ENCODE results near the gene SMC1B.
A peak's percentile ranks its signal among the peaks of the same experiment; 100 is the strongest.

SMC1B gene

GRCh38 chr22:45435544-45436139 lies 22.2 kb upstream of the SMC1B start:
- ChIA-PET POLR2A (ENCODE audit: low non-redundant PET) (no interaction called here), CTCF (interaction anchor here (0.6 to 0.7 kb wide), 2 partner anchors 118 to 119 kb away, joined by 3 to 4 read pairs; no protein-coding TSS in a partner anchor)
- TF ChIP-seq CTCF (conservative IDR thresholded peaks at IDR 0.05; ENCODE audit: low read depth) = peak; percentile 94
- peak overlapping the region; percentile 33 for H3K27ac ChIP-seq
- peak; percentile 64 for DNase-seq (ENCODE audit: low spot score)

- POLR2A ChIA-PET (ENCODE audit: low non-redundant PET) = no interaction called here
- no peak for TF ChIP-seq CTCF (conservative IDR thresholded peaks at IDR 0.05; ENCODE audit: low read depth)
- CTCF ChIA-PET = interaction anchor here (0.6 kb wide), 1 partner anchor 122 kb away, joined by 3 read pairs; no protein-coding TSS in a partner anchor
- DNase-seq (ENCODE audit: low spot score) = no peak
- no peak overlapping the region; the same call in 1 of the 2 replicates for H3K27ac ChIP-seq
These were observed 21.6 kb upstream of the SMC1B start for GRCh38 chr22:45434981-45435380.

- POLR2A ChIA-PET (ENCODE audit: low non-redundant PET) = no interaction called here
- CTCF ChIA-PET = no interaction called here
- no peak for DNase-seq (ENCODE audit: low spot score)
- TF ChIP-seq CTCF (conservative IDR thresholded peaks at IDR 0.05; ENCODE audit: low read depth) = no peak
- H3K27ac ChIP-seq = no peak overlapping the region
These were observed 17.5 kb upstream of the SMC1B start for GRCh38 chr22:45430871-45431270.

GRCh38 chr22:45429981-45430775 lies 16.8 kb upstream of the SMC1B start:
- no peak for DNase-seq (ENCODE audit: low spot score)
- POLR2A ChIA-PET (ENCODE audit: low non-redundant PET) = no interaction called here
- no peak overlapping the region for H3K27ac ChIP-seq
- no peak for TF ChIP-seq CTCF (conservative IDR thresholded peaks at IDR 0.05; ENCODE audit: low read depth)
- CTCF ChIA-PET = interaction anchor here (0.5 kb wide), 1 partner anchor 145 kb away, joined by 3 read pairs; no protein-coding TSS in a partner anchor

GRCh38 chr22:45429424-45429823 lies 16.0 kb upstream of the SMC1B start:
- DNase-seq (ENCODE audit: low spot score) = no peak
- ChIA-PET POLR2A (ENCODE audit: low non-redundant PET) (no interaction called here), CTCF (interaction anchor here (0.7 kb wide), 1 partner anchor 38 kb away, joined by 4 read pairs; no protein-coding TSS in a partner anchor)
- TF ChIP-seq CTCF (conservative IDR thresholded peaks at IDR 0.05; ENCODE audit: low read depth) = no peak
- H3K27ac ChIP-seq = no peak overlapping the region

GRCh38 chr22:45428391-45429385 lies 15.3 kb upstream of the SMC1B start:
- POLR2A ChIA-PET (ENCODE audit: low non-redundant PET) = no interaction called here
- no peak for DNase-seq (ENCODE audit: low spot score)
- no peak overlapping the region for H3K27ac ChIP-seq

More at GRCh38 chr22:45428391-45429385, 15.3 kb upstream of the SMC1B start:
- CTCF ChIA-PET = interaction anchor here (0.7 kb wide), 2 partner anchors 37 to 179 kb away, joined by 4 read pairs; no protein-coding TSS in a partner anchor
- no peak for TF ChIP-seq CTCF (conservative IDR thresholded peaks at IDR 0.05; ENCODE audit: low read depth)

Data from RWPE1 (cell line).